HG03439 (cell line): Measurements from ENCODE around the gene SCGB3A2.
"Not testable (repeated sequence)": the region's sequence is repeated elsewhere in the genome, so short reads cannot be mapped to it uniquely, and the experiment has no call there.

Experiments
- ATAC-seq: cut with Tn5 transposase; IDR thresholded peaks from one replicate; pipeline ENCODE4 v1.9.1; 2021; ENCODE audit warnings: mild to moderate bottlenecking, moderate library complexity; ENCODE audit not compliant: unreplicated experiment

Gene SCGB3A2

DNA sequence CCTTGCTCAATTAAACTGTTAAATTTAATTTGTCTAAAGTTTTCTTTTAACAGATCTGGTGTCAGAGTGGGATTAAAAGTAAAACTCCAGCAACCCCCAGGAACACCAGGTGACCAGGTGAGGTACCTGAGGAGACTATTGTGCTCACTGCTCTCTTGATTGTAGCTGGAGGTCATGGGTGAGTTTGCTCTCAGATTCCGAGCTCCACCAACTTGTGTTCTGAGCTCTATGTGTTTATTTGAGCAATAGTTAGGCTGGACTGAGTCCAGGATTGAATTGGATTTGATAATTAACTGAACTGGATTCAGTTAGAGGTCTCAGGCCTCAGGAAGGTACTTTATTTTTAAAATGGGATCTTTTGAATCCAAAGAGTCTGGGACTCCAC, 17.9 kb upstream of the SCGB3A2 start:
- ATAC-seq: no peak

DNA sequence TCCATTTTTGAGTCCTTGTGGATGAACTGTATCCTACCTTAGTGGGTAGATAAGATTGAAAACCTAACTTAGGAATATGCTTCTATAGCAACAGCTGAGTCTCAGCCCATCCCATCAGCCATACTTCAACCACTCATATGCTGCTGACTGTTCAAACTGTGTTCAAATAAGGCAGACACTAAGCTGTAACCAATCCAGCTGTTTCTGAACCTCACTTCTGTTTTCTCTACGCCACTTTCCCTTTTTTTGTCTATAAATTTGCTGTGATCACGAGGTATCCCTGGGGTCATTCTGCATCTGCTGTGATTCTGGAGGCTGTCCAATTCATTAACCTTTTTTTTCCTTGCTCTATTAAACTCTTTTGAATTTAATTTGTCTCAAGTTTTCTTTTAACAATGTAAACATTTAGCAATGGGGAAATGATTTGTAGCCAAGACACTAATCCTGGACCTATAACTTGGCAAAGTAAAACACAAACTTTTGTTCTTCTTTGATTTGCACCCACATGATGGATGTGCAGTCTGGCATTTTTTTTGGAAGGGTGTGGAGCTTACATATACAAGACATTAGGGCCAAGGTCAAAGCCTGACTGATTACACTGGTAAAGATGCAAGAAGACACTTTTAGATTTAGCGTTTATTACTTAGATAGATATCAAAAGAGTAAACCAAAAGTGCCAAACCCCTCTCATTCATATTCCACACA, 14.9 kb upstream of the SCGB3A2 start:
- ATAC-seq: no peak

DNA sequence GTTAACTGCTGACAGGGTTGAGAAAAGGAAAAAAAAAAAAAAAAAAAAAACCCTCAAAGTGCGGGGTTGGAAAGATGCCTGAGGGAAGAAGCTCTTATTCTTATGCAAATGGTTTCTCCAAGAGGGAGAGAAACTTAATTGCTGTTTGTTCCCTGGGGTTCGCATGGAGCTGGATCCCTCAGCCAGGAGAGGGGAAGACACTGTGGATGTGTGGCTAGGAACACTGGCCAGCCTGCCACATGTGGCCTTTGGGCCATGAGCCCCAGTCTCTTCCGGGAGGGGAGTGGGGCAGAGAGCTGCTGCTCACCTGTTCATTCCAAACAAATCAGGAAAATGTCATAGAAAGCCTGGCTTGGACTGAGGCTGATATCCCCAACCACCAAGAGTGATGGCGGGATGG, 9.4 kb upstream of the SCGB3A2 start:
- no peak for ATAC-seq

DNA sequence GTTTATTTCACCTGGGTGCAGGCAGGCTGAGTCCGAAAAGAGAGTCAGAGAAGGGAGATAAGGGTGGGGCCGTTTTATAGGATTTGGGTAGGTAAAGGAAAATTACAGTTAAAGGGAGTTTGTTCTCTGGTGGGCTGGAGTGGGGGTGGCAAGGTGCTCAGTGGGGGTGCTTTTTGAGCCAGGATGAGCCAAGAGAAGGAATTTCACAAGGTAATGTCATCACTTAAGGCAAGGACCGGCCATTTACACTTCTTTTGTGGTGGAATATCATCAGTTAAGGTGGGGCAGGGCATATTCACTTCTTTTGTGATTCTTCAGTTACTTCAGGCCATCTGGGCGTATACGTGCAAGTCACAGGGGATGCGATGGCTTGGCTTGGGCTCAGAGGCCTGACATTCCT, 8.6 kb upstream of the SCGB3A2 start:
- ATAC-seq: not testable (repeated sequence)

DNA sequence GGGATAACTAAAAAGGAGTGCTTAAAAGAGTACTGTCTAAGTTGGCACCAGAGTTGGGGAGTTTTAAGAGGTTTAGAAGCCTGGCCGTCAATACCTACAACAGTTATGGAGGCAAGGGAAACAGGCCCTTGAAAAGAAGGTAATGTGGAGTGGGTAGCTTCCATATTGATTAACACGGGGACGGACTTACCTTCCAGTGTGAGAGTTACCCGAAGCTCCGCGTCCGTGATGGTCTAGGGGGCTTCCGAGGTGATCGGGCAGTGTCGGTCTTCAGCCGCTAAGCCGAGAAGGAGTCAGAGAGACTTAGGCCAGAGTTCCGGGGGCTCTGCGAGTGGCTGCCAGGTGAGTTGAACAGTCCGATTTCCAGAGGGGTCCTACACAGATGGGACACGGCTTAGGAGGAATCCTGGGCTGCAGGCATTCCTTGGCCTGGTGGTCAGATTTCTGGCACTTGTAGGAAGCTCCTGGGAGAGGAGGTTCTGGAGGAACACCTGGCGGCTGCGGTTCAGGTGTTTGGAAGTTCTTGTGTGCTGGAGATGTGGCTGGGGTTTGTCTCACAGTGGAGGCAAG, 6.4 kb upstream of the SCGB3A2 start:
- not testable (repeated sequence) for ATAC-seq

DNA sequence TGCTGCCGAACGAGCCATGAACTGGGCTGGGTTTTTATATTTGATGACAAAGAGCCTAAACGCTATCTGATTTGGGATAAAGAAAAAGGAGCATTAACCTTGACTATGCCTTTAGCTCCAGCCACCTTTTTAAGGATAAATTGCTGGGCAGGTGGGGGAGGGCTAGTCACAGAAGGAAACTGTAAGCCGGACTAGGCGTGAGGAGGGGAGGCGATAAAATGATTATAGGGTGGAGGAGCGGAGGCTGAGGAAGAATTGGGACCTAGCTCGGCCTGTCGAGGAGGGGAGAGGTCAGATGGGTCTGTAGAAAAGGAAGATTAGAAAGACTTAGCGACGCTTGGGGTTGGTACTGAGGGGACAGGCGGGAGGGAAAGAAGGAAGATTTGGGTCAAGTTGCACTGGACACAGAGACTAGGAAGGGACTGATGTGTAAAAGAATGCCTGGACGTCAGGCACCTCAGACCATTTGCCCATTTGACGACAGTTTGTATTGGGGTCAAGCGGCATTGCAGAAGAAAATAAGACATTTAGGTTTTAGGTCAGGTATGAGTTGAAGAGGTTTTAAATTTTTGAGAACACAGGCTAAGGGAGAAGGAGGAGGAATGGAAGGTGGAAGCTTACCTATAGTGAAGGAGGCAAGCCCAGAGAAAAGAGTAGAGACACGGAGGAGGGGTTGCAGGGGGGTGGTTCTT, 5.6 kb upstream of the SCGB3A2 start:
- ATAC-seq: not testable (repeated sequence)

DNA sequence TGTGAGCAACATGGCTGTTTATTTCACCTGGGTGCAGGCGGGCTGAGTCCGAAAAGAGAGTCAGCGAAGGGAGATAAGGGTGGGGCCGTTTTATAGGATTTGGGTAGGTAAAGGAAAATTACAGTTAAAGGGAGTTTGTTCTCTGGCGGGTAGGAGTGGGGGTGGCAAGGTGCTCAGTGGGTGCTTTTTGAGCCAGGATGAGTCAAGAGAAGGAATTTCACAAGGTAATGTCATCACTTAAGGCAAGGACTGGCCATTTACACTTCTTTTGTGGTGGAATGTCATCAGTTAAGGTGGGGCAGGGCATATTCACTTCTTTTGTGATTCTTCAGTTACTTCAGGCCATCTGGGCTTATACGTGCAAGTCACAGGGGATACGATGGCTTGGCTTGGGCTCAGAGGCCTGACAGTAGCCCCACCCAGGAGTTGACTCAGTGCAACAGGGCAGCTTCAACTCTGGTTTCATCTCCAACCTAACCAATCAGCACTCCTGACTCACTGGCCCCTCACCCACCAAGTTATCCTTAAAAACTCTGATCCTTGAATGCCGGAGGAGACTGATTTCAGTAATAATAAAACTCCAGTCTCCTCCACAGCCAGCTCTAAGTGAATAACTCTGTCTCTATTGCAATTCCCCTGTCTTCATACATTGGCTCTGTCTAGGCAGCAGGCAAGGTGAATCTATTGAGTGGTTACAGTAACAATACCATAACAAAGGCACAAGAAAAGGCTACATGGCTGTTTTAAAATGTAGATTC, 4.2 kb upstream of the SCGB3A2 start:
- not testable (repeated sequence) for ATAC-seq

DNA sequence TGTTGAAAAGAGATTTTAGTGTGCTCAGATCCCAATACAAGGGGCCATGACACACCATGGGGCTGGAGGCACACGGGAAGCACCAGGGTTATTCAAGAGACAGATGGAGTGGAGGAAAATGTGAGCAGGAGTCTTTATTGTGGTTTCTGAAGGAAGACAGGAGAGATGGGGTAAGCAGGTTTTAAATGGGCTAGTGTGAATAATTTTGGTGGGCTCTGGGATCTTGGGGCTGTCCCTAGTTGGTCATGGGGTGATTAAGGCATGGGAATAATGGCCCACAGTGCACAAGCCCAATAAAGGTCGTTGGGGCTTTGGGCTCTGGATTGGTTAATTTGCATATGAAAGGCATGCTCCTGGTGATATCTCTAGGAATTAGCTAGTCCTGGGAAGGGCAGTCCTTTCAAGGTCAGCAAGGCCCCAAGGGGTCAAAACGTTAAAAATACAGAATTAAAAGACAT, 3.6 kb upstream of the SCGB3A2 start:
- ATAC-seq: no peak

DNA sequence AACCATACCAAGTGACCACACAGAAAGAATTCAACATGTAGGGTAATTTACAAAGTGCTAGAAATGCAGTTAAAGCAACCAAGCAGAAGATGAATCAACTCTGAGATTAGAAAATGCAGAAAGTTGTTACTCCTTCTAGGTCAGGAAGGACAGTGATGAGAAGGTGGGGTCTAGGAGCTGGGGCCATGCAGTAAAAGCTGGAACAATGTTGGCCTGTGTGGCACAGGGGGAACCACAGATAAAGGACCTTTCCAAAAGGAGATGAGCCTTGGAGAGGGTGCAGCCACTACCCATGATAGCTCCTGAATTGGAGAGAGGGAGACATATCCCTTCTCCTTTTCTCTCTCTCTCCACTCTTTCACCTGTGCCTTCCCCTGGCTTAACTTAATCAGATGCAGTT, 2.4 kb upstream of the SCGB3A2 start:
- ATAC-seq: no peak

DNA sequence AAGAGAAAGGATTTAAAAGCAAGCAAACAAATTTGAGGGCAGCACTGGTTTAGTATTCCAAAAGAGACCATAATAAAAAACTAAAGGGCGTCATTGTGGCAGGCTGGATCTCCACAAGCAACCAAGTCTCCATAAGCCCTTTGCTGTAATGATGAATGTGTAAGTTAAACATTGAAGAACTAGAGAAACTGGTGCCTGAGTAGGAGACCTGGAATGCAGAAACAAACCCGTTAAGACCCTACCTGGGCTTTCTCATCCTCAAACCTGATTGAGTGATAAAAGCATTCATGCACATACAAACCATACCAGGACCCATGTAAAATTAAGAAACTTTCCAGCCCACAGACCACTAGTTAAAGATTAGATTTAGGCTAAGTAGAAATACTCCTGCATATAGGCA, 1.9 kb upstream of the SCGB3A2 start:
- ATAC-seq: no peak

DNA sequence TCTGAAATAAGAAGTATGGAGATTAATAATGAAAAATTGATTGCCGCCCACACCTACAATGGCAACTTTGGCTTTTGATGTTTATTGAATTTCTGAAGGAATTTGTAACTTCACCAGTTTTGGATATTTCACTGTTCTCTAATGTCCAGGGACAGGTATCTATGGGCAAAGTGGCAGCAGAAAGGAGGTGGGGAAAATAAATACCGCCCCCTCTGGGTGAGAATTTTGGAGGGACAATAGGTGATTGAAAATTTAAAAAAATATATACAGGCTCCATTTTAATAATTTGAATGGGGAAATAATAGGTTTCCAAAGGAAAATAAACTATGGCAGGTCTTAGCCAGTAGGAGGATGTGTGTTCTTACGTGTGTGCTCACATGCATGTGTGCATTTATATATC, 1.3 kb downstream of the SCGB3A2 start:
- ATAC-seq: no peak

DNA sequence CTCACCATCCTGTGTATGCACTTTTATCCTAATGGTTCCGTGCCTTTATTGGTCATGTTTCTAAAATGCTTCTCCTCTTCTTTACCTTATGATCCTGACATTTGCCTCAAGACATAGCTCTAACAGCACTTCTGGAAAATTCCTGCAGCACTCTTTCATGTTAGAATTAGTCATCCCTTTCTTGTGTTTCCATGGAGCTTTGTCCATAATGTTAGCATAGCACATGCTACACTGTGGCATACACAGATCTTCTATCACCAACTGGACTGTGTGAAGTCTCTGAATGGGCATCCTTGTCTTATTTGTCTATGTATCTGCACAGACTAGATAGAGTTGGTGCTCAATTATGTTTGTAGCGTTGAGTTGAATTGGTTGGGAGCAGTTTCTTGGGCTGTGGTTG, 2.0 kb downstream of the SCGB3A2 start:
- no peak for ATAC-seq

DNA sequence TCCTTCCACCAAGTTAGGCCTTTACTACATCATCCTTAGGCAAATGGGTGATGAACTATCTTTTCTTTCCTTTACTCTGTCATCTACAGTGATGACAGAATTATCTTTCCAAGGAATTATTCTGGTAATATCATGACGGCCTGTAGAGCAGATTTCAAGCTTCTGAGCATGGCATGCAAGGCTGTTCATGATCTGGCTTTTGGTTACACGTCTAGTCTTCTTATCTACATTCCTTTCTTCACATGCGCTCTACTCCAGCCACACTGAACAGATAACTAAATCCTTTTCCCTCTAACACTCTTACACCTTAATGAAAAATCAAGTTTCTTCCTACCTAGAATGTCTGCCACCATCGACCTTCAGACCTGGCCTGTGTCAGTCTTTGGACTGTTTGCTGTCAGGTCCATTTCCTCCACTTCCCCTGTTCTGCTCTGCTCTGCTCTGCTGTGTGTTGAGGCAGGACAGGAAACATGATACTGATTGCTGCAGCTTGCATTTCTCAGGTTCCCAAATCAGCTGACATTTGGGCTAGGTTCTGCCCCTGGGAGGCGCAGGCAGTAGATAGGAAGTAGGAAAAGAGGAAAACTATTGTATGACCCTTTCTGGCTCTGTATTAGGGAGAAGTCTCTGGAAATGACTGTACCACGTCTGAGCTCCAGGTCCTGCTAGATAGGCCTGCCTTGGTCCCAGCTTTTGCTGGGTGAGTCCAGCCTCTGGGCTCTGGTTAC, 4.2 kb downstream of the SCGB3A2 start:
- ATAC-seq: no peak

DNA sequence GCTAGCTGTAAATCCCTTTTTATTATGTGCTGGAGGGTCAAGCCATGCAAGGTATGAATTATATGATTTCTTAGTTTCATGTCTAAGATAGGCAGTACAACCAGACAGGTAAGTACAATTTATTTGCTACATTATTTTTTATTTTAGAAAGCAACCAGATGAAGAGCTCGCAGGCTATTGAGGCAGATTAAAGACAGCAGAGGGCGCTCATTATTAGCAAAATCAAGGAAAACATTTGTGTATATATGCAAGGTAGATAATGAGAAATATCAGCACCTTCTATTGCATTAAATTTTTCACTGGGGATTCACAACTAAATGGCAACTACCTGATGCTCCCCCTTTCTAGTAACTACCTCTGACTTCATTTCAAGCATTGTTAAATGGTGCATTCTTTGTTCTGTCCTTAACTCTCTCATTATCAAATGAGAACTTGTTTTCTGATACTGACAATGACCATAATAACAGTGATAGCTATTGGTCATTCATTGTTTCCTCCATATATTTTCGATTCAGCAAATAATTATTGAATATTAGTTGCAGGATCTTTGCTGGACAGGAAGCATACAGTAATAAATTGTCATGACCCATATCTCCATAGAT, 8.6 kb downstream of the SCGB3A2 start:
- no peak for ATAC-seq

DNA sequence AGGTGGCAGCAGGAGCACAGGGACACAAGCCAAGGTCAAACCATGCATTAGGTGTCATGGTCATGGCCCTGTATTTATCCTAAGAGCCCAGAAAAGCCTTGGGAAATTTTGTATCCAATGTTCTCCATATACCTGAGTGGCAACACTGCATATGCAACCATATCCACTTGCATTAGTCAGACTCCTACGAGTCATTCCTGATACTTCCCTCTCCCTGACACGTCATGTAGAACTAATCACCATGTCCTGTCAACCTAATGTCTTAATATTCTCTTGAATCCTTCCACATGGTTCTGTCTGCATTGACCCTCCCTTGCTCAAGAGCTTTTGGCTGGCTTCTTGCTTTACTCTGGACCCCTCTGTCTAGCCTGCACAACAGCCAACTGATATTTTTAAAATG, 9.4 kb downstream of the SCGB3A2 start:
- ATAC-seq: no peak

DNA sequence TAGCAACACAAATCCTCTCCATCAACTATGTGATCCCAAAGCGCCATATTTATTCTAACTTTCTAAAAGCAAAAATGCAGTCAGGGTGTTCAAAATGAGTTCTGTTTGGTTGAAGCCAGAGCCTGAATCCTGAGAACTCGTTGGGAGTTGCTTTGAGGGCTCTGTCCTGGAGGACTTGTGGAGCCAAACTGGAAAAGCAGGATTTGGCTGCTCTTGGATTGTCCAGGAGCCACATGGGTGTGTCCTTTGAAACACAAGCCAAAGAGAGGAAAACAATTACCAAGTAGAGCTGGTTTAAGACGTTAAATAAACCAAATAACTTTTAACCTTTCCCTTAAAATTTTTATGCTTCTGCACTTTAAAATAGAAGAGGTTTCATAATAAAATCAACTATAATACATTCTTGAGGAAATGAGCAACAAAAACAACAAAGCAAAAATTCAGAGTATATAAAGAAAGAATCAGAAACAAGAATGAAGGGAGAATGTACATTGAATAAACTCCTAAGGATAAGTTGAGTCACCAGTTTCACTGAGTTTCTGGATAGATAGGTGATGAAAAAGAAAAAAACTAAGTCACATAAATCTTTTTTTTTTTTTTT, 14.3 kb downstream of the SCGB3A2 start:
- ATAC-seq: no peak

DNA sequence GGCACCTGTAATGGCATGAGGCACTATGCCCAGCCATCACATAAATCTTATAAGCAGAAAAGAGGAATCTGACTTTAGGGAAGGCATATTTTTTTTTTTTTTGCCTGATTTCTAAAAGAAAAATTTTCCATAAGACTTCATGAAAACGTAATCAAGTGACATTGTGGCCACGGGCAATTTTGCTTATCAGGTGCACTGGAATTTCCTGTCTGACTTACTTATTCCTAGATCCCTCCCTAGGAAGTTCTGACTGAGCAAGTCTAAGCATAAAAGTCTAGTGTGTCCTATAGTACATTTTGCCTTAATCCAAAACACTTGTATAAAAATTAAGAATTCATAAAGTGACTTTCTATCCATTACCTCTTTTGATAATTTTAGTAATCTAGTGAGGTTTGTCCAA, 15.3 kb downstream of the SCGB3A2 start:
- ATAC-seq: no peak

DNA sequence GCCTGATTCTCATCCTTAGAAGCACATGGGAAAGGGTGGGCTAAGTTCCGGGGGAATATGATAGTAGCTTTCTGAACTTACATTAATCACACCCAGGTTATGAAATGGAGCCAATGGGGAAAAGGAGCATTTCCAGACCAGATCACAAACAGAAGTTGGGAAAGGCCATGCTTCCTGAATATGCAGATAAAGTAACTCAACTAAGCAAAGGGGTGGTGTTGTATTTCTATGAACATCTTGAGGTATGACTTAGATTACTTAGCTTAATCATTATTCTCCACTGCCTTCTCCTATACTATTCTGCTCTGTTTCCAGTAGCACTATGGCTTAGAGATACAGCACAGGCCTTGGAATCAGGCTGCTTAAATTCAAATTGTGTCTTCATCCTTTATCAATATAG, 17.4 kb downstream of the SCGB3A2 start:
- no peak for ATAC-seq

DNA sequence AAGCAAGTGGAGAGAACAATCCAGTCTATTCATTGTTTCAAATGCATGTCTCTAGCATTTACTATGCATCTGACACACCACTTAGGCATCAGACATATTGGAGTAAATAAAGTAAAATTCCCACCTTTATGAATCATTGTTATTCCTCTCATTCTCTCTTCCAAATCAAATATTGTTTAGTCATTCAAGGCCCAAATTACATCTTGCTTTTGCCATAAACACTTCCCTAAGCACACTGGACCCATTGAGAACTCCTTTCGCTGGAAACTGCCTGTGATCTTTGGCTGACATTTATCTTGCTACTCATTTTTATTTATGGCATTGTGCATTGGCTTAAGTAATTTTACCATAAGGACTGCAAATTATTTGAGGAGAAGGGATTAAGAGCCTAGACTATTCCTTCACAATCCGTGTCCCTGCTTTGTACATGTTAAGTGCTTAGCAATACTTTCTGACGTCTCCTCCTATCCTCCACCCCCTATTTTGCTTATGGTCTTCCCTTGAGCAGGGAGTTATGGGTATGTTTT, 20.4 kb downstream of the SCGB3A2 start:
- no peak for ATAC-seq

DNA sequence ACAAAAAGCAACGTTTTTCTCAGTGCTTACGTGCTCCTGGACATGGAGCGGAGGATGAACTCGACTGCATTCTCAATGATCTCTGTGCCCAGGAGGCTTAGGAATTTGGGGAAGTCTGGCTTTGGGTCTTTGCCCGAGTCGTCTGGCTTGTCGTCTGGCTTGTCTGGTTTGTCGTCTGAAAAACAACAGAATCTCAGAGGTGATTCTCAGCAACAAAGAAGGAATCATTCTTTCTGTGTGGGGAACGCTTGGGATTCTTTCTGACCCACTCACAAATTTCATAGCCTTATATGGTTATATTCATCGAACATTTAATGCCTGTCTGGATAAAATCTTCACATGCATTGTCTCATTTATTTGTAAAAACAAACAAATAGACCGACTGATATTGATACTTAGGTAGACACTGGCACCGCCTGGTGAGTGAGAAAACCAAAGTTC, 23.1 kb downstream of the SCGB3A2 start:
- no peak for ATAC-seq
